Tibial nerve (tissue), 4 donors: ENCODE measurements around the gene ETFA. TPM values are rescaled to one million over a fixed set of nuclear protein-coding genes. Genes with fewer than 3 reads are reported as not detected.
A peak's percentile ranks its signal among the peaks of the same experiment; 100 is the strongest.

ENCODE experiments used
- DNase-seq, 2 donors: peaks; one replicate each; pipeline ENCODE4 v3.0.0-alpha.2; 2019; ENCODE audit warnings: low spot score in 2 of 2
- H3K27ac ChIP-seq, 4 donors: fragments of 200-600 bp; sonication (generic) in 3 of 4; one replicate each; pipeline ENCODE4 v1.5.1; 2017 to 2019; ENCODE audit warnings: mild to moderate bottlenecking in 1 of 4
- H3K27me3 ChIP-seq, 2 donors: fragments of 200-600 bp; sonication (generic) in 1 of 2; one replicate each; pipeline versions ENCODE4 v1.5.1 to v1.6.0; 2017 to 2019
- H3K36me3 ChIP-seq, 3 donors: fragments of 200-600 bp; sonication (generic); one replicate each; pipeline ENCODE4 v1.5.1; 2018 to 2019
- H3K4me1 ChIP-seq, 4 donors: fragments of 200-600 bp; sonication (generic) in 3 of 4; one replicate each; pipeline ENCODE4 v1.5.1; 2017 to 2019
- H3K4me3 ChIP-seq, 4 donors: fragments of 200-600 bp; sonication (generic) in 3 of 4; one replicate each; pipeline ENCODE4 v1.5.1; 2017 to 2019; ENCODE audit warnings: mild to moderate bottlenecking in 1 of 4, moderate library complexity in 1 of 4
- H3K9me3 ChIP-seq, 4 donors: fragments of 200-600 bp; sonication (generic) in 3 of 4; one replicate each; pipeline ENCODE4 v1.5.1; 2017 to 2019
- CTCF ChIP-seq, 5 experiments: fragments of 200-600 bp in 3 of 5; fragments of 450-650 bp in 2 of 5; sonication (generic) in 3 of 5; IDR thresholded peaks; one replicate each; pipeline ENCODE4 v1.5.1; 2016 to 2019; ENCODE audit warnings: antibody characterized with exemption in 5 of 5, mild to moderate bottlenecking in 3 of 5, moderate library complexity in 2 of 5
- EP300 ChIP-seq, 2 donors: sonication (generic); formaldehyde crosslinking; IDR thresholded peaks; one replicate each; pipeline ENCODE4 v1.6.1; 2017; ENCODE audit warnings: antibody characterized with exemption in 2 of 2, mild to moderate bottlenecking in 1 of 2
- POLR2A ChIP-seq, 2 donors: fragments of 450-650 bp; IDR thresholded peaks; one replicate each; pipeline ENCODE4 v1.6.1; 2017; ENCODE audit warnings: antibody characterized with exemption in 2 of 2, mild to moderate bottlenecking in 2 of 2, moderate library complexity in 2 of 2
- WGBS, 2 donors: methylation state at CpG; one replicate each; pipeline ENCODE4 v1.1.5; 2018; 5-methylcytosine and 5-hydroxymethylcytosine counted together
- total RNA-seq, 4 donors: library from RNA; depleted of rRNA; stranded (reverse); fragments of >200 nt; gene quantifications; one replicate each; pipeline ENCODE4 v1.1.0, GENCODE V29; 2016

ETFA gene
- total RNA-seq, 4 donors from 2014 or later = 59.2 to 96.9 (median 75.5) TPM

GRCh38 chr15:76179023-76179422, 132.2 kb downstream of the ETFA start:
- no peaks in the 10 kb centered on the region for H3K9me3 ChIP-seq
- TF ChIP-seq POLR2A (IDR thresholded peaks at IDR 0.05) (no peak), CTCF (IDR thresholded peaks at IDR 0.05) (no peak), EP300 (IDR thresholded peaks at IDR 0.05) (no peak)
- peaks cover 0 to 18% of the 10 kb centered on the region in 2 donors for H3K27me3 ChIP-seq
- H3K4me1 ChIP-seq = peaks cover 0 to 13% (median 0%) of the 10 kb centered on the region in 4 donors
- WGBS, 2 donors = 90 to 95% methylated on average over 4 of the region's 4 CpGs
- no peak overlapping the region for H3K4me3 ChIP-seq
- peak overlapping the region in 1 of 4 donors; percentile 52 for H3K27ac ChIP-seq
- H3K36me3 ChIP-seq = no peaks in the 10 kb centered on the region
- no peak for DNase-seq

GRCh38 chr15:76178296-76179000, 132.8 kb downstream of the ETFA start:
- peaks cover 0 to 18% of the 10 kb centered on the region in 2 donors for H3K27me3 ChIP-seq
- H3K36me3 ChIP-seq = no peaks in the 10 kb centered on the region
- H3K27ac ChIP-seq = peak overlapping the region in 1 of 4 donors; percentile 39
- H3K4me3 ChIP-seq = no peak overlapping the region
- TF ChIP-seq CTCF (IDR thresholded peaks at IDR 0.05) = no peak
- no peak for TF ChIP-seq POLR2A (IDR thresholded peaks at IDR 0.05)
- no peak for TF ChIP-seq EP300 (IDR thresholded peaks at IDR 0.05)
- no peak for DNase-seq
- WGBS, 2 donors = 30 to 32% methylated on average over 16 to 21 of the region's 21 CpGs
- H3K9me3 ChIP-seq = no peaks in the 10 kb centered on the region
- H3K4me1 ChIP-seq = peaks cover 0 to 13% (median 0%) of the 10 kb centered on the region in 4 donors

GRCh38 chr15:76177491-76178040, 133.7 kb downstream of the ETFA start:
- DNase-seq = no peak
- H3K4me3 ChIP-seq = no peak overlapping the region
- H3K36me3 ChIP-seq = no peaks in the 10 kb centered on the region
- H3K9me3 ChIP-seq = no peaks in the 10 kb centered on the region
- TF ChIP-seq POLR2A (IDR thresholded peaks at IDR 0.05) = no peak
- no peak for TF ChIP-seq CTCF (IDR thresholded peaks at IDR 0.05)
- TF ChIP-seq EP300 (IDR thresholded peaks at IDR 0.05) = no peak
- H3K27ac ChIP-seq = peak overlapping the region in 1 of 4 donors; percentile 39
- H3K4me1 ChIP-seq = peaks cover 0 to 13% (median 0%) of the 10 kb centered on the region in 4 donors
- 48% methylated on average over 15 of the region's 15 CpGs for WGBS, 2 donors
- peaks cover 0 to 18% of the 10 kb centered on the region in 2 donors for H3K27me3 ChIP-seq

GRCh38 chr15:76176487-76177085, 134.7 kb downstream of the ETFA start:
- peaks cover 0 to 18% of the 10 kb centered on the region in 2 donors for H3K27me3 ChIP-seq
- DNase-seq = no peak
- TF ChIP-seq POLR2A (IDR thresholded peaks at IDR 0.05) (no peak), EP300 (IDR thresholded peaks at IDR 0.05) (no peak), CTCF (IDR thresholded peaks at IDR 0.05) (no peak)
- H3K4me1 ChIP-seq = peaks cover 0 to 13% (median 0%) of the 10 kb centered on the region in 4 donors
- WGBS, 2 donors = 91 to 93% methylated on average over 13 to 15 of the region's 15 CpGs
- no peak overlapping the region for H3K27ac ChIP-seq
- H3K4me3 ChIP-seq = no peak overlapping the region
- no peaks in the 10 kb centered on the region for H3K9me3 ChIP-seq
- no peaks in the 10 kb centered on the region for H3K36me3 ChIP-seq

- H3K4me3 ChIP-seq = no peak overlapping the region
- TF ChIP-seq POLR2A (IDR thresholded peaks at IDR 0.05) (no peak), CTCF (IDR thresholded peaks at IDR 0.05) (no peak), EP300 (IDR thresholded peaks at IDR 0.05) (no peak)
Observed at GRCh38 chr15:76176059-76176458, 135.2 kb downstream of the ETFA start.

More at GRCh38 chr15:76176059-76176458, 135.2 kb downstream of the ETFA start:
- WGBS, 2 donors = 92 to 94% methylated on average over 10 of the region's 10 CpGs
- Histone ChIP-seq H3K4me1 (peaks cover 0 to 18% (median 0%) of the 10 kb centered on the region in 4 donors), H3K36me3 (no peaks in the 10 kb centered on the region), H3K9me3 (no peaks in the 10 kb centered on the region), H3K27me3 (peaks cover 0 to 18% of the 10 kb centered on the region in 2 donors), H3K27ac (no peak overlapping the region)
- DNase-seq = no peak
